NCI-H146 (cell line): ENCODE data around the gene PRPF38B.
"Not testable (repeated sequence)": the region's sequence is repeated elsewhere in the genome, so short reads cannot be mapped to it uniquely, and the experiment has no call there.

ENCODE experiments used
- DNase-seq: peaks from one replicate; lab custom pipeline; 2025; lab: John Stamatoyannopoulos, UW

PRPF38B gene

DNA sequence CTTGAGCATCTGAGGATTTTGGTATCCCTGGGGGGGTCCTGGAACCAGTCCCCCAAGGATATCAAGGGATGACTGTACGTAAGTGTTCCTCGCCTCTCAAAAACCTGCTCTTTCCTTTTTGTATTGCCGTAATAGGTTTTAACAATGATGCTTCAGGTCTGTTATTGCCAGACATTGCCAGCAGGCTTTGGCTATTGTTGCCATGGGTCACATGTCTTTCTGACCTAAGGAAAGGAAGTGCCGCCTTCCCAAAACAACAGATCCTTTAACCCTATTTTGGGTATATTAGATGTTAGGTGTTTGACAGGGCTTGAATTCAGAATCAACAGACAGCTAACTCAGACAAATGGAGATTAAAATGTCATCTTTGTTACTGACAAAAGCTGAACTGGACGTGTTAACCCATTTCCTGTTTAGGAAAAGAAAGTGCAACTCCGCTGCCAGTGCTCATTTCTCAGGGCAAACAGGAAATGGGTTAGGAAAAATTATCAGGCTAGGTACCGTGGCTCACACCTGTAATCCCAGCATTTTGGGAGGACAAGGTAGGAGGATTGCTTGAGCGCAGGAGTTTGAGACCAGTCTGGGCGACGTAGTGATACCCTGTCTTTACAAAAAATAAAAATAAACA is 12.4 kb upstream of the PRPF38B start:
- no peak for DNase-seq

GRCh38 chr1:108681701-108682100 is 10.4 kb upstream of the PRPF38B start:
- peak; percentile 53 for DNase-seq

- peak; percentile 44 for DNase-seq
These were observed 6.6 kb upstream of the PRPF38B start for GRCh38 chr1:108685529-108685928.

- no peak for DNase-seq
These were observed 5.3 kb upstream of the PRPF38B start for GRCh38 chr1:108686614-108687313.

DNA sequence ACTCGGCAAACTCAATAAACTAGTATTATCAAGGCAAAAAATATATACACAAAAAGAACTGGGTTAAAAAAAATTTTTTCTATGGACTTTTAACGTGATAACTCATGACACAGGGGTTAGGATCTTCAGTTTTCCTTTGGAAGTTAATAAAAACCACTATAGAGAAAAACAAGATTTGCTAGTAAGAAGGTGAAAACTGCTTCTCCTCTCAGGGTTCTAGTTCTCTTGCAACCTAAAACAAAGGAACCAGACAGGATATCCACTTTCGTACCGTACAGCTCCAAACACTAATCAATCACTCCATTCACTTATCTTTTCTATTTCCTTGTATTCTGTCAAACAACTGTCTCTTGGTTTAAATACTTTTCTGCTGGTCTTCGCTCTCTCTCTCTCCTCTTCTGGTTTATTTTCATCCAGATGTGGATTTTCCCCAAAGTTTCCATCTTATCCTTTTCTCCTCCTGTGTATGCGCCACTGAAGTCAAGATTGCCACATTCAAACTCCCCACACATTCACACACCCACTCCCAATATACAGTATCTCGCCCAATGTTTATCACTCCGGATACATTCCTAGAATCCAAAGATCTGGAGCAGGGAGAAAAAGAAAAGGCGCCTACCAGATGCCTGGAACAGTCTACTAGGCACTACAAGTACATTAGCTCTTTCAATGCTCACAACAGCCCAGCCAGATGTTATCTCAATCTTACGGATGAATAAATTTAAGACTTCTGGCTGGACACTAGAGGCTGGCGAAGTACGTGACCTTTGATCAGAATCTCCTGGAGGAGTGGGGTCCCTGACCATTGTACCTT is 775 bp upstream of the PRPF38B start:
- no peak for DNase-seq

- peak; percentile 68 for DNase-seq
These were observed 880 bp downstream of the PRPF38B start for GRCh38 chr1:108692724-108693655.

DNA sequence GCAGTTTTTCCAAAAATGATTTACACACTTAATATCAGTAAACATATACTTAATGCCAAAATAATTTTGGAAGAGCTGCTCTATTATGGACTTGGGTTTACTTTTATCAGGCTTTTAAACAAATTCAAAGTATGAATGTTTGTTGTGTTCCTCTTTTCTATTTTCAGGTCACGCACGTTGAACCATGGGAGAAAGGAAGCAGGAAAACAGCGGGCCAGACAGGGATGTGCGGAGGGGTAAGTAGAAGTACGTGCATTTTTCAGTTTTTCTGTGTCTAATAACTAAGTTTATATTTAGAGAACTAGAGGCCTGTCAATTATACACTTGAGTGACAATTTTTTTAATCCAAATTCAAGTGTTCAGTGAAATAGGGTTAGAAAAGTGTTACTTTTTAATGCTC is 3.4 kb downstream of the PRPF38B start:
- DNase-seq: no peak

- DNase-seq: no peak
These were observed 7.5 kb downstream of the PRPF38B start for GRCh38 chr1:108699375-108700332.

DNA sequence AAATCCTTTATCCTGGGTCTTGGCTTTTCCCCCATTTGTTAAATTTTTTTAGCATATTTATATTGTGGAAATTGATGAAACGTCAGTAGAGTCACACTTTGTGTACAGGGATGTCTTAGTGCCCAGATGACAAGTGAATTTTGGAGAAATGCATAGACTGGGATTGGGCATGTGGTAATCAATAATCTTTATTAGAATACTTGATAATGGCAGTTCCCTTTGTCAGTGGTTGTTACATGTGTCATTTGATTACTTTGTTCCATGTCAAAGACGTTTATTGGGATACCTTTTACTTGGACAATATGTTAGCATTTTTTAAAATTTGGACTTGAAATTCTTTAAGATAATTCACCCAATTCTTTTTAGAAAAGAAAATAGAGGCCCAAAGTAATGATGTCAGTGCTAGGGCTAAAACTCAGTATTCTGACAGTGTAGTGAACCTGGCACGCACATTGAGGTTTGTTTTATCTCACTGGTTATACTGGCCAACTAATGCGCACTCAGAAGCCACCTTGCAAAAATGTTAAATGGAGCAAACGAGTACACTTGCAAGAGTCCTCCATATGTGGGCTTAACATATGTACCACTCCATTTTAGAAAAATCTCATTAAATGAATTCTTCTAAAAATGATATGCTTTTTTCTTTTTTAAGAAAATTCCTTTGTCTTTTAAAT is 9.2 kb downstream of the PRPF38B start:
- DNase-seq: no peak

DNA sequence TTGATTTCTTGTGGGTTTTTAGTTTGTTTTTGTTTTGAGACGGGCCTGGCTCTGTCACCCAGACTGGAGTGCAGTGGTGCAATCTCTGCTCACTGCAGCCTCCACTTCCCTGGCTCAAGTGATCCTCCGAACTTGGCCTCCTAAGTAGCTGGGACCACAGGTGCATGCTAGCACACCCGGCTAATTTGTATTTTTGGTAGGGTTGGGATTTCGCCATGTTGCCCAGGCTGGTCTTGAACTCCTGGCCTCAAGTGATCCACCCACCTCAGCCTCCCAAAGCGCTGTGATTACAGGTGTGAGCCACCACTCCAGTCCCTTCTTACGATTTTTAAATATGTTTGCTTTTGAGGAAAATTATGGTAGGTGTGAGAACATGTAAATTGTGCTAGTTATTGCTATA is 10.0 kb downstream of the PRPF38B start:
- DNase-seq: not testable (repeated sequence)

- DNase-seq: no peak
These were observed 11.8 kb downstream of the PRPF38B start for GRCh38 chr1:108703939-108704338.

DNA sequence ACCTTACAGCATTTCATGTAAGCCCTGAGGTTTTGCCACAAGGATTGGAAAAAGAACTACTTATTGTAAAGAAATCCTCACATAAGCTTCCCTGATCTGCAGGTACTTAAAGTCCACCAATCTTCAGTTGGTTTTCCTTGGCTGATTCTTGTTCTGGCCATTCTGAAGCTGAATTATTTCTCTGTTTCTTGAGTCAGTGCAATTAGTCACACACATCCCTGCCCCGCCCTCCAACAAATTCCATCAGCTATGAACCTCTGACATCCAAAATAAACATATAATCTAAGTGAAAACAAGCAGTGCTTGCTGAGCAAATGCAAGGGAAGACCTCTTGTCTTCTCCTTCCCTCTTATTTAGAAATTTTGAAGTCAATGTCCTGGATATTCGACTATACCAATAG is 12.4 kb downstream of the PRPF38B start:
- DNase-seq: no peak

DNA sequence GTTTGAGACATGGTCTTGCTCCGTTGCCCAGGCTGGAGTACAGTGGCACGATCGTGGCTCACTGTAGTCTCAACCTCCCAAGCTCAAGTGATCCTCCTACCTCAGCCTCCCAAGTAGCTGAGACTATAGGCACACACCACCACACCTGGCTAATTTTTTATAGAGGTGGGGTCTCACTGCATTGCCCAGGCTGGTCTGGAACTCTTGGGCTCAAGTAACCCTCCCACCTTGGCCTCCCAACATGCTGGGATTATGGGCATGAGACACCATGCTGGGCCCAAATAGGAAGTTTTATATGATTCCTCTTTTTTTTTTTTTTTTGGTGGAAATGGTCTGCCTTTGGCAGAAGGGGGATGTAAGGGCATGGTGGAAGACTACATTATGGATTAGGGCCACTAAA is 14.5 kb downstream of the PRPF38B start:
- no peak for DNase-seq

GRCh38 chr1:108708691-108709660 is 16.9 kb downstream of the PRPF38B start:
- no peak for DNase-seq

GRCh38 chr1:108712606-108713150 is 20.6 kb downstream of the PRPF38B start, which contains the start of gene FNDC7:
TSS of gene FNDC7 (plus strand) at chr1:108712908. CDS start at chr1:108712934, 26 bp downstream.
- DNase-seq: peak; percentile 55

DNA sequence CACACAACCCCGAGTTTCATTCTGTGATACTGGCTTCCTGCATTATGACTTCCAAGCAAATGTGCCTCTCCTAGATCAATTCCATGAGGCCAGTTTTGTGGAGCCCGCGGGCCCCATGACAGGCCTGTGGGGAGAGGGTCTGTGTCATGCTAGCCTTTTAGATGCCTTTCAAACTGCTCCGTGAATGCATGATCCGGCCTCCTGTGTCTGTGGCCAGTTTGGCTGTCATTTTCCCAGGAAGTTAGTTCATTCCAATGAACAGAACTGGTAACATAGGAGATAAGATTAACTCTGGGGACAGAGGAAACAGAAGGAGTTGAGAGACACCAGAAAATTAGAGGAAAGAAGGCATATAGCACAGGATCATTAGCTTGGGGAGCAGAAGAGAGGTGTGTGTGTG is 23.8 kb downstream of the PRPF38B start:
- DNase-seq: no peak

DNA sequence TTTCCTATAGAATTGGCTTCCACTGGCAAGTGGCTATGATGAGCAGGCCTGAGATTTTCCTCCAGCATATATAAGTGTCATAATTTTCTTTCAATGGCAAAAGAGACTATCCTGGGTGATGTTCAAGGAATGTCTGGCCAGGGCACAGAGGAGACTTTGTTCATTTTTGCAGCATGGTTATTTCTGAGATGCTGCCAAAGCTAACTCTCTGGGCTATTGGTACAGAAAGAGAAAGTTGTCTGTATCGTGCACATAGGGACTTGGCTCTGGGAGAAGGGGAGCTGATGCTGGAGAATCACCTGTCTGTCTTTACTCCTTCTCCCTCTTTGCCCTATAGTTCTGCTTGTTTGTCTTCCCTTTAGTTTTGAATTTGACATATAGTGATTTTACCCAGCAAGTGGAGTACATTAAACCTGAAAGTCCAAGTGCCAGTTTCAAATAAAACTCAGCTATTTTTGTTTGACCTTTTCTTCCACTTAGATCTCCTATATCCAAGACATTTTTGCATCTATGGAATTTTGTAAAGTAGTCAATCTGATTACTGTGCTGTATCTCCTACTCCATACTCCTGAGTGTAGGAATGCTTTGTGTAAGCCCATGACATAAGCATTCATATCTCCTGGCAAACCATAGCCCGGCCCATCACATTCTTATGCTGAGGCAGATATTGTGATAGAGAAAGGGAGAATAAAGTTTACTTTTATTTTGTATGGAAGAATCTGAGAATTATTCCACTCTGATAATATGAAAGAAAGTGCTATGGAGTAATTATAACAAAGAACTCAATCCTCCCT is 24.5 kb downstream of the PRPF38B start:
- DNase-seq: no peak
